Lung (tissue), 12 donors: ENCODE measurements around the gene USP32. TPM values are rescaled to one million over a fixed set of nuclear protein-coding genes. Genes with fewer than 3 reads are reported as not detected.

Experiments
- ATAC-seq: fragments of 200-7000 bp; cut with Tn5 transposase; one replicate; pipeline ENCODE4 v1.9.1; 2020; ENCODE audit warnings: moderate number of reproducible peaks; ENCODE audit not compliant: insufficient read depth, low FRiP score
- DNase-seq, 3 donors: peaks; one replicate each; pipeline ENCODE4 v3.0.0-alpha.2; 2013 to 2017
- H3K27ac ChIP-seq, 2 donors: one replicate each; pipeline ENCODE4 v1.5.1; 2013; ENCODE audit warnings: mild to moderate bottlenecking in 2 of 2, moderate library complexity in 2 of 2, control low read depth in 1 of 2, inconsistent platforms in 1 of 2, low read depth in 1 of 2, low read length in 1 of 2
- H3K27me3 ChIP-seq, 3 donors: one replicate each; pipeline ENCODE4 v1.5.1; 2013; ENCODE audit warnings: low read length in 2 of 3; ENCODE audit not compliant: control insufficient read depth in 3 of 3, insufficient read depth in 3 of 3
- H3K36me3 ChIP-seq, 4 donors: one replicate each; pipeline ENCODE4 v1.5.1; 2013; ENCODE audit warnings: low read length in 4 of 4, mild to moderate bottlenecking in 1 of 4, moderate library complexity in 1 of 4; ENCODE audit not compliant: control insufficient read depth in 4 of 4, insufficient read depth in 4 of 4
- H3K4me1 ChIP-seq, 5 donors: one replicate each; pipeline ENCODE4 v1.5.1; 2013; ENCODE audit warnings: low read length in 5 of 5, mild to moderate bottlenecking in 2 of 5, moderate library complexity in 1 of 5; ENCODE audit not compliant: control insufficient read depth in 5 of 5, insufficient read depth in 5 of 5
- H3K4me3 ChIP-seq: one replicate; pipeline ENCODE4 v1.5.1; 2013; ENCODE audit warnings: mild to moderate bottlenecking, control low read depth, moderate library complexity
- H3K9ac ChIP-seq, 2 donors: one replicate each; pipeline ENCODE4 v1.5.1; 2013; ENCODE audit warnings: low read length in 2 of 2, control low read depth in 1 of 2; ENCODE audit not compliant: insufficient read depth in 1 of 2
- H3K9me3 ChIP-seq, 4 donors: one replicate each; pipeline ENCODE4 v1.5.1; 2013; ENCODE audit warnings: low read length in 3 of 4, mild to moderate bottlenecking in 1 of 4, moderate library complexity in 1 of 4; ENCODE audit not compliant: control insufficient read depth in 4 of 4, insufficient read depth in 3 of 4
- CTCF ChIP-seq: IDR thresholded peaks from 2 replicates; pipeline ENCODE4 v1.5.1; 2012; ENCODE audit warnings: mild to moderate bottlenecking; ENCODE audit errors: control extremely low read depth, extremely low read depth
- WGBS, 2 donors: extraction: QIAGEN DNeasy Blood & Tissue Kit; methylation state at CpG; one replicate each; pipeline ENCODE4 v1.1.7; 2013; 5-methylcytosine and 5-hydroxymethylcytosine counted together
- polyA plus RNA-seq, 2 donors: library from polyadenylated mRNA; stranded (reverse); fragments of 200-250 nt; gene quantifications; one replicate each; pipeline ENCODE4 v1.2.1, GENCODE V29; 2013
- total RNA-seq, 2 donors: library from RNA; depleted of rRNA in 1 of 2; stranded (reverse); fragments of >200 nt in 1 of 2; gene quantifications; one replicate each; pipeline ENCODE4 v1.2.1, GENCODE V29; 2014 to 2021
- donor health status: control.
- donor health status: control.
- donor health status: Bipolar disorder and iron deficiency.
- donor health status: healthy.
- donor health status: DM: yes; HTN: yes; CAD: no.

USP32 gene
- total and polyA plus RNA-seq, 4 donors = 18.2 to 96.6 (median 51.1) TPM

- no peak for TF ChIP-seq CTCF
- H3K36me3 ChIP-seq = peaks cover 0 to 5% (median 4%) of the 10 kb centered on the region in 4 donors
Measured at GRCh38 chr17:60247836-60248461, 144.0 kb downstream of the USP32 start.

GRCh38 chr17:60244656-60245055 is 147.3 kb downstream of the USP32 start:
- no peak for TF ChIP-seq CTCF
- peak in 1 of 3 donors; percentile 7 for DNase-seq
- Histone ChIP-seq H3K9me3 (peaks cover 0 to 3% (median 0%) of the 10 kb centered on the region in 4 donors), H3K36me3 (peaks cover 0 to 5% (median 3%) of the 10 kb centered on the region in 4 donors), H3K27me3 (no peaks in the 10 kb centered on the region), H3K27ac (no peak overlapping the region), H3K4me1 (no peaks in the 10 kb centered on the region), H3K4me3 (no peak overlapping the region), H3K9ac (no peak overlapping the region)
- ATAC-seq = no peak
- WGBS, 2 donors = 94 to 97% methylated on average over 8 of the region's 8 CpGs

More at GRCh38 chr17:60247836-60248461, 144.0 kb downstream of the USP32 start:
- ATAC-seq = no peak
- H3K9ac ChIP-seq = no peak overlapping the region
- WGBS, 2 donors = 97 to 98% methylated on average over 7 of the region's 7 CpGs
- H3K4me3 ChIP-seq = no peak overlapping the region
- no peak overlapping the region for H3K27ac ChIP-seq
- H3K9me3 ChIP-seq = no peaks in the 10 kb centered on the region
- no peaks in the 10 kb centered on the region for H3K4me1 ChIP-seq
- no peaks in the 10 kb centered on the region for H3K27me3 ChIP-seq
- DNase-seq = no peak

GRCh38 chr17:60240290-60240689 is 151.6 kb downstream of the USP32 start:
- H3K27me3 ChIP-seq = no peaks in the 10 kb centered on the region
- peaks cover 0 to 3% (median 0%) of the 10 kb centered on the region in 4 donors for H3K9me3 ChIP-seq
- ATAC-seq = no peak
- H3K4me3 ChIP-seq = no peak overlapping the region
- DNase-seq = no peak
- no peak overlapping the region for H3K9ac ChIP-seq
- no peak for TF ChIP-seq CTCF
- 77 to 96% methylated on average over 3 of the region's 3 CpGs for WGBS, 2 donors
- no peak overlapping the region for H3K27ac ChIP-seq
- H3K4me1 ChIP-seq = no peaks in the 10 kb centered on the region
- H3K36me3 ChIP-seq = peaks cover 0 to 9% (median 1%) of the 10 kb centered on the region in 4 donors

- TF ChIP-seq CTCF = no peak
- no peak for ATAC-seq
- Histone ChIP-seq H3K4me3 (no peak overlapping the region), H3K9me3 (no peaks in the 10 kb centered on the region), H3K27ac (no peak overlapping the region), H3K36me3 (peaks cover 0 to 9% (median 5%) of the 10 kb centered on the region in 4 donors), H3K9ac (no peak overlapping the region), H3K27me3 (no peaks in the 10 kb centered on the region), H3K4me1 (no peaks in the 10 kb centered on the region)
- no peak for DNase-seq
- 75 to 88% methylated on average over 2 of the region's 2 CpGs for WGBS, 2 donors
Measured at GRCh38 chr17:60231691-60232090, 160.2 kb downstream of the USP32 start.
